Activated T-cell treated with anti-CD3 and anti-CD28 coated beads for 1 hour (primary cell): Measurements from ENCODE around the gene ATP6V1G3.
"Not testable (repeated sequence)": the region's sequence is repeated elsewhere in the genome, so short reads cannot be mapped to it uniquely, and the experiment has no call there.

Experiments
- DNase-seq: peaks from one replicate; pipeline ENCODE4 v3.0.0-alpha.2; 2020; ENCODE audit warnings: low read depth

Gene ATP6V1G3

DNA sequence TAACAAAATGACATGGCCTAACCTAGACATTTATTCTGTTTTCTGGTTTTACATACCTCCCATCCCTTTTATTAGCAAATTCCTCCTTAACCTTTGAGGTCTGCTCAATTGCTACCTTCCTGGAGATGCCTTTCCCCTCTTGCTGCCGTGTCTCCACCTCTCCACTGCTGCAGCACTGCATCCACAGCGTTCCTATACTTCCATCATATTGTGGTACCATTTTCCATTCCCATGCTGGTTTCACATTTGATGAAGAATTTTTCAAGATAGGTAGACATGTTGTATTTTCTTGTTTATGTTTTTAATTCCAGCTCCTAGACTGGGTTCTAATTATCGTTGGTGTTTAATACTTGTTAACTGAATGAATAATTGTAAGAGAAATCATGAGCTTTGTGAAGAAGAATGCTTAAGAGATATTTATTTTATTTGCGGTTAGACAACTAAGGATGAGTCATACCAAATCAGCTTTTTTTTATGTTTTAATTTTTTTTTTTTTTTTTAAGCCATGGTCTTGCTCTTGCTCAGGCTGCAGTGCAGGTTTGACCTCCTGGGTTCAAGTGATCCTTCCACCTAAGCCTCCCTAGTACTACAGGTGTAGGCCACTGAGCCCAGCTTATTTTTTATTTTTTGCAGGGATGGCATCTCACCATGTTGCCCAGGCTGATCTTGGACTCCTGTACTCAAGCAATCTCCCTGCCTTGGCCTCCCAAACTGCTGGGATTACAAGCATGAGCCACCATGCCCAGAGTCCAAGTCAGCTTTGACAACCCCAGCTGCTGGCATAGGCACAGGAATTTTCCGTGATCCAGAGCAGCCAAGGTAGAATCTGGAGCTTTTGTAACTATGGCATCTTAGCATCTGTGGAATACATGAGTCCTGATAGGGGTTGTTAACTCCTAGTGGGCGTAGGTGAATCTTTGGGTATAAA, 44.0 kb downstream of the ATP6V1G3 start:
- DNase-seq = no peak

- no peak for DNase-seq
Observed at GRCh38 chr1:198495631-198496030, 44.8 kb downstream of the ATP6V1G3 start.

GRCh38 chr1:198494658-198495103, 45.8 kb downstream of the ATP6V1G3 start:
- DNase-seq = no peak

- no peak for DNase-seq
Observed at GRCh38 chr1:198494139-198494538, 46.3 kb downstream of the ATP6V1G3 start.

- DNase-seq = no peak
Observed at GRCh38 chr1:198493329-198493728, 47.2 kb downstream of the ATP6V1G3 start.

GRCh38 chr1:198492872-198493271, 47.6 kb downstream of the ATP6V1G3 start:
- DNase-seq = no peak

DNA sequence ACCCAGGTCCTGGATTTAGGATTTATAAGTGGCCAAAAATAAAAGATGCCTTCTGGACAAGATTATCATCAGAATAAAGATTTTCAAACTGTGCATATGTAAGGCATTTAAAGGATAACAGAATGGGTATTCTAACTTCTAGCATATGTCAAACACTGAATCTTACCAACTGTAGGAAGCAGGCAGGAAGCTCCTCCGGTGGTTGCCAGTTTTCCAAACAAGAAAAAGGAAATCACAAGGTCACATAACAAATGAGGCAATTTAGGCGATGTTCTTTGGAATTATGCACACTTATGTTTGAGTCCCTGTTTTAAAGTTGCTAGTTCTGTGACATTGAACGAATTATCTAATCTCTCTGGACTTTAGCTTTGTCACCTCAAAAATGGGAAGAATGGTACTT, 48.9 kb downstream of the ATP6V1G3 start:
- DNase-seq = no peak

GRCh38 chr1:198491028-198491427, 49.5 kb downstream of the ATP6V1G3 start:
- DNase-seq = no peak

DNA sequence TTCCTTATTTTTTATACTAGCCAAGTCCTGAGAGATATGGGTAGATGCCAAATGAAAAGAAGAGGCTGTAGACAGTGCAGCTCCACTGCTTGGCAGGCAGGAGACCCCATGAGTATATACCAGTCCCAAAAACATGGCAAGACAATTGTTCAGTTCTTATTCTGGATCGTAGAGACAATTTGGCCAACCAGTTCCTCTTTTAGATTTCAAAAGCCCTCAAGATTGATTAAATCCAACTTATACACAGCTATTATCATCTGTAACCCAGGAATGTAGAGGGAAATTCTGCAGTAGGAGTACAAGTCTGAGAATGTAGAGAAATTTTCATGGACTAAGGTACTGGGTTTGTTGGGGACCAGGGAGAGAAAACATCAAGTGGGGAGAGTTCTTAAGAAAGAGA, 50.3 kb downstream of the ATP6V1G3 start:
- DNase-seq = no peak

DNA sequence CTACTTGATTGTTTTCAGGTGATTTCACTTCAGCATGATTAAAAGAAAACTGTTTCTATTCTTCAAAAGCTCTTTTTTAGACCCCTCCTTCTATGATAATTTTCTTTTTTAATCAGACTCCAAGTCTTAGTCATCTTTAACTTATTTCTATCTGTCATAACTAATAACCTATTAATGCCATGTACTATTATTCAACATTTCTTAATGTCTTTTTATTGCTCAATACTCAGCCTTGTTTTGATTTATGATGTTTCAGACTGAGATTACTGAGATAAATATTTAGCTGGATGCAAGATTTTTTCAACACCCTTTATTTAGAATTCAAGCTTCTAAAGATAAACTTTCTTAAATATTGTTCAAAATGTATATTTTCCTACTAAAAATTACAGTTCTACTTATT, 53.6 kb downstream of the ATP6V1G3 start:
- DNase-seq = no peak

DNA sequence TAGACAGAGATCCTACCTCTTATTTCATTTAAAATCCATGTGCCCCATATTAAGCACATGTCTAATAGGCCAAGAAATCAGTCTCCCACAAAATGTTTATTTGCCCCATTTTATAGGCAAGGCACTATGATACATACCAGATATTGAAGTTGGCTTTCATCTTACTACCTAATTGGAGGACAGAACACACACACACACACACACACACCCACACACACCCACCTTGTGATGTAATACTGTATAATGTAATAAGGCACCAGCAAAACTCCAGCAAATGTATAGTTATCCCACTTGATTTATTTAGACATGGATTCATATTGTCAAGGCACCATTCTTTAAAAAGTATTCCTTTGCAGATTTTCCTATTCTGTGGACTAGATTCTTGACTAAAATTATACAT, 56.8 kb downstream of the ATP6V1G3 start:
- DNase-seq = no peak

GRCh38 chr1:198483006-198483405, 57.5 kb downstream of the ATP6V1G3 start:
- DNase-seq = no peak

DNA sequence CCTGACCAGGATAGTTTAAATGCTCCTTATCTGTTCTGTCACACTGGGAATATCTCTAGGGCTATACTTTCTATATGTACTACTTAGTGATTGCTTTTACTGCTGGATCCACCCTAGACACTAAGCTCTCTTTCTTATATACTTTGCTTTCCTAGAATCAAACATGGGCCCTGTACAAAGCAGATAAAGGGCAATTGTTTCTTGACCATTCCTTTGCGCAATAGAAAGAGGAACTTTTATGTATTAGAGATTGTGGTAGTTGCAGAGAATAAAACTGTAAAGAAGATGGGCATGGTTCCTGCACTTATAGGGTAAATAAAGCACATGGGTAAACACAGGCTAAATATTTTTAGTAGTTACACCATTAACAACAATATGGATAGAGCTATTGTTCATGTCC, 58.8 kb downstream of the ATP6V1G3 start:
- no peak for DNase-seq

DNA sequence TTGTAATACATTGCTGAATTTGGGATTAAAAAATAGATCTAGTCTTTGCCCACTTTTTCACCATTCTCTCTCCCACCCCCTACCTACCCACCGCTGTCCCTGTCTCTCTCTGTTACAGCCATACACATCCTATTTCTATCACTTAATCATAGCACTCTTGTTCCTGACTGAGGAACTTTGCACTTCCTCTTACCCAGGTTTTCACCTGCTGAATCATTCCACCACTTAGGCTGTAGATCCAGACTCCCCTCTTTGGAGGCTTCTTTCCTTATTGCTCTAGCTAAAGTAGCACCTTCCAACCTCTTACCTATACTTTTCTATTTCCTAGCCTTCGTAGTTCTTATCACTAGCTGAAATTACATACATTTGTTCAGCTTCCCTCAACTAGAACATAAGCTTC, 59.6 kb downstream of the ATP6V1G3 start:
- no peak for DNase-seq

GRCh38 chr1:198477354-198477753, 63.1 kb downstream of the ATP6V1G3 start:
- not testable (repeated sequence) for DNase-seq
